ENCODE data around the gene SLU7.

Gene SLU7

GRCh38 chr5:160377651-160378050 lies 41.2 kb downstream of the SLU7 start:
- H3K27ac ChIP-seq, result no peak overlapping the region
- TF ChIP-seq ZFX (IDR thresholded peaks at IDR 0.05) (no peak), CTCF (conservative IDR thresholded peaks at IDR 0.05) (no peak)

DNA sequence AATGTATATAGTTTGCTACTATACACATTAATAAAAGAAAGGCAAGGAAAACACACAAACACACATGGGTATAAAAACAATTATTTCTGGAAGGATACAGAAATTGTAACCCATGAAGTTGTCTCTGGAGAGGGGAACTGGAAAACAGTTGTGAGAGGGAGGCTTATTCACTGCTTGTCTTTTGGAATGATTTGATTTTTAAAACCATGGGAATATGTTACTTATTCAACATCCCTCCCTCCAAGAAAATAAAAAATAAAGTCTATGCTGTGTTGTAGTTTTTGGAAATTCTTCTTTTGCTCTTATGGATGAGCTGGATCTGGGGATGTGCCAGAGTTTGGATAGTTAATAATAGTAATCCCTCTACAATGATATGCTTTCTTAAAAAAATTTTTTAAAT lies 42.5 kb downstream of the SLU7 start:
- TF ChIP-seq ZFX (IDR thresholded peaks at IDR 0.05) (no peak), CTCF (conservative IDR thresholded peaks at IDR 0.05) (no peak)

DNA sequence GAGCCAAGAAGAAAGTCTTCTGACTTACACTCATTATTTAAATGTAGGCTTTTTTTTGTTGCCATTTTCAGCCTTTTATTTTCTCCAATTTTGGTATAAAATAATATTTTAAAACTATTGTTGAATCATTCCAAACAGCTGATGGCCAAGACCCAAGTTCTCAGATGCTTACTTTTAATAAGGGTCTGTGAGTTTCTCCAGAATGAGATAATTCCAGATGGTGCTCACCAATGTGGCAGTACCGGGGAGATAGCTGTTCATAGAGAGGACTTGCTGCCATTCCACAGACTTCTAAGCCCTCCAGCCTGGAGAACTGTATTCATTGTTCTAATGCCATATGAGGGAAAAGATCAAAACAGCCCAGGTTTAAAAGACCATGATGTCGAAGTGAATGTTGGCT lies 43.2 kb downstream of the SLU7 start:
- H3K27ac ChIP-seq, result no peak overlapping the region
- TF ChIP-seq ZFX (IDR thresholded peaks at IDR 0.05) (no peak), CTCF (conservative IDR thresholded peaks at IDR 0.05) (no peak)

More for the DNA sequence above, 42.5 kb downstream of the SLU7 start:
- no peak overlapping the region for H3K27ac ChIP-seq

GRCh38 chr5:160375166-160375565 lies 43.7 kb downstream of the SLU7 start:
- TF ChIP-seq CTCF (conservative IDR thresholded peaks at IDR 0.05) (no peak), ZFX (IDR thresholded peaks at IDR 0.05) (no peak)
- no peak overlapping the region for H3K27ac ChIP-seq

- TF ChIP-seq ZFX (IDR thresholded peaks at IDR 0.05) (no peak), CTCF (conservative IDR thresholded peaks at IDR 0.05) (no peak)
- H3K27ac ChIP-seq, result no peak overlapping the region
Observed at GRCh38 chr5:160371294-160371693, 47.6 kb downstream of the SLU7 start.

GRCh38 chr5:160370713-160371034 lies 48.2 kb downstream of the SLU7 start:
- no peak for TF ChIP-seq ZFX (IDR thresholded peaks at IDR 0.05)
- no peak overlapping the region; the same call in 1 of the 2 replicates for H3K27ac ChIP-seq

- TF ChIP-seq ZFX (IDR thresholded peaks at IDR 0.05), result no peak
- no peak for TF ChIP-seq CTCF (conservative IDR thresholded peaks at IDR 0.05)
- H3K27ac ChIP-seq, result no peak within 1 kb of the TSS; the same call in 1 of the 2 replicates
Observed at GRCh38 chr5:160369990-160370712, 48.7 kb downstream of the SLU7 start, which contains the start of gene C1QTNF2. Gene C1QTNF2, minus strand, starts transcription at chr5:160370626. Its CDS starts 15,615 bp downstream, at chr5:160355011.

DNA sequence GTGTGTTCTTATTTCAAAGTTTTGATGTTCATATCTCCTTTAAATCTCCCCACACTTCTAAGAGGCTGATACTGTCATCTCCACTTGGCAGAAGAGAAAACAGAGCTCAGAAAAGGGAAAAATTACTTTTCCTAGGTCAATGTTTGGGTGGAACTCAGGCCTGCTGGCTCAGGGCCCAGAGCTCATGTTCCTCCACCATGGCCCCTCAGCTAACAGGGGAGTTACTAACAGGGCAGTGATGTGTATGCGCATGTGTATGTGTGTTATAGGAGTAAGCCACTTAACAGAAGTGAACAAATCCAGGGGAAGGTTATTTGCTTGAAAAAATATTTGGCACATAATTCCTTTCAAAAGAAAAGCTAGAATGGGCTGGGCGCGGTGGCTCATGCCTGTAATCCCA lies 51.0 kb downstream of the SLU7 start:
- no peak overlapping the region for H3K27ac ChIP-seq
- TF ChIP-seq ZFX (IDR thresholded peaks at IDR 0.05) (no peak), CTCF (conservative IDR thresholded peaks at IDR 0.05) (no peak)

Measured in C4-2B (cell line).